OCI-LY7 (cell line): ENCODE results near the gene SWAP70. TPM values are rescaled to one million over a fixed set of nuclear protein-coding genes. Genes with fewer than 3 reads are reported as not detected.

ENCODE experiments used
- BruUV-seq: library from RNA; stranded (reverse); fragments of 400-500 nt; replicated peaks from 2 replicates; lab custom pipeline; 2021; lab: Mats Ljungman, UMichigan
- CTCF ChIA-PET: fragments of 300-600 bp; sonication (Branson Sonifier 250); formaldehyde crosslinking; loops from one replicate; lab custom pipeline; 2022; ENCODE audit warnings: antibody characterized with exemption; ENCODE audit not compliant: unreplicated experiment; lab: Charles Lee
- POLR2A ChIA-PET: fragments of 300-600 bp; sonication (Branson Sonifier 250); formaldehyde crosslinking; loops from one replicate; lab custom pipeline; 2022; ENCODE audit warnings: antibody characterized with exemption; lab: Charles Lee
- DNase-seq: peaks from one replicate; pipeline ENCODE4 v3.0.0-alpha.2; 2015; ENCODE audit warnings: low spot score
- H2AFZ ChIP-seq: fragments of 200-600 bp; sonication (generic), shearing (Covaris generic); 2 replicates; pipeline ENCODE4 v1.6.1; 2014; ENCODE audit warnings: mild to moderate bottlenecking, antibody characterized with exemption, low read length, moderate library complexity
- H3K27ac ChIP-seq: fragments of 200-600 bp; sonication (generic); 2 replicates; pipeline ENCODE4 v1.5.1; 2014; ENCODE audit warnings: mixed run types, low read depth, mild to moderate bottlenecking, moderate library complexity, low read length, inconsistent platforms; ENCODE audit not compliant: poor library complexity, severe bottlenecking
- H3K36me3 ChIP-seq: fragments of 200-600 bp; sonication (generic); 2 replicates; pipeline ENCODE4 v1.6.1; 2014; ENCODE audit warnings: mild to moderate bottlenecking, antibody characterized with exemption, low read length, moderate library complexity, mixed read lengths; ENCODE audit not compliant: insufficient read depth
- H3K4me1 ChIP-seq: fragments of 200-600 bp; sonication (generic); 2 replicates; pipeline ENCODE4 v1.5.1; 2014; ENCODE audit warnings: mild to moderate bottlenecking, low read length; ENCODE audit not compliant: insufficient read depth, poor library complexity, severe bottlenecking
- H3K4me2 ChIP-seq: fragments of 200-600 bp; sonication (generic); 2 replicates; pipeline ENCODE4 v1.6.1; 2014; ENCODE audit warnings: mild to moderate bottlenecking, low read length
- H3K4me3 ChIP-seq: fragments of 200-600 bp; sonication (generic); 2 replicates; pipeline ENCODE4 v1.5.1; 2014; ENCODE audit warnings: mild to moderate bottlenecking, low read depth, low read length; ENCODE audit not compliant: poor library complexity, severe bottlenecking
- H3K79me2 ChIP-seq: fragments of 200-600 bp; sonication (generic); 2 replicates; pipeline ENCODE4 v1.6.1; 2016; ENCODE audit warnings: low read depth, mild to moderate bottlenecking, low read length, moderate library complexity, mixed read lengths; ENCODE audit not compliant: insufficient read depth
- H3K9me2 ChIP-seq: fragments of 200-600 bp; sonication (generic); 2 replicates; pipeline ENCODE4 v1.6.1; 2016; ENCODE audit warnings: mild to moderate bottlenecking, low read length, mixed read lengths; ENCODE audit not compliant: insufficient read depth
- H3K9me3 ChIP-seq: fragments of 200-600 bp; sonication (generic); 2 replicates; pipeline ENCODE4 v1.6.1; 2014; ENCODE audit warnings: mild to moderate bottlenecking, mixed run types, low read length, mixed read lengths
- H4K20me1 ChIP-seq: fragments of 200-600 bp; sonication (generic); 2 replicates; pipeline ENCODE4 v1.6.1; 2014; ENCODE audit warnings: mild to moderate bottlenecking, antibody characterized with exemption, low read length, moderate library complexity, mixed read lengths; ENCODE audit not compliant: insufficient read depth
- EZH2phosphoT487 ChIP-seq: fragments of 200-600 bp; sonication (generic); IDR thresholded peaks from 2 replicates; pipeline ENCODE4 v1.6.1; 2018; ENCODE audit warnings: low read depth, borderline replicate concordance, mild to moderate bottlenecking, mixed run types, antibody characterized with exemption, low read length, moderate library complexity, mixed read lengths
- intact Hi-C: fragments of 100-400 bp; cut with micrococcal nuclease; formaldehyde crosslinking; loops from one replicate; pipeline ENCODE4 v1.10.0; 2022; ENCODE audit not compliant: unreplicated experiment
- total RNA-seq, 2 experiments: library from RNA; depleted of rRNA in 1 of 2; stranded (reverse); fragments of >200 nt in 1 of 2; shearing (Covaris generic) in 1 of 2; gene quantifications; 2 replicates each; pipeline ENCODE4 v1.2.3, GENCODE V29; 2014 to 2022
- TF ChIP-seq, protein P1 (sequence below): fragments of 200-600 bp; sonication (generic); conservative IDR thresholded peaks from 2 replicates; pipeline ENCODE4 v1.5.1; 2014; ENCODE audit warnings: mild to moderate bottlenecking, antibody characterized with exemption, low read length, moderate library complexity, mixed read lengths

SWAP70 gene
- total RNA-seq, 2 experiments from 2014 or later, result 37.5 to 110 TPM

DNA sequence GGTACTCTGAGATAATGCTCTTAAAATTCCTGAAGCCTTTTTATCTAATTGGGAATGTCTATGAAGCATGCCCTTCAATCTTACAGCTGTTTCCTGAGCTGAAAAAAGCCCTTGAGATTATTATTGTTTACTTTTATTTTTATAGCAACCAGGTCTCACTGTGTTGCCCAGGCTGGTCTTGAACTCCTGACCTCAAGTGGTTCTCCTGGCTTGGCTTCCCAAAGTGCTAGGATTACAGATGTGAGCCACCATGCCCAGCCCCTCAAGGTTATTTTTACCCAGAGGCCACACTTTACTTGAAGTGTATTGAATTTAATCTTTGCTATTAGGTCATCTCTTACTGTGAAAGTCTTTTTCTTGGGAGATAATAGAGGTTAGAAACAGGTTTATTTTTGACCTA lies 7.0 kb upstream of the SWAP70 start:
- Histone ChIP-seq H3K36me3 (no peaks in the 10 kb centered on the region; the same call in 1 of the 2 replicates), H3K4me2 (no peak overlapping the region), H2AFZ (no peak overlapping the region), H3K4me1 (peaks cover 6% of the 10 kb centered on the region), H3K79me2 (no peaks in the 10 kb centered on the region), H3K27ac (no peak overlapping the region), H3K4me3 (no peak overlapping the region), H4K20me1 (no peaks in the 10 kb centered on the region), H3K9me3 (no peaks in the 10 kb centered on the region; the same call in 1 of the 2 replicates), H3K9me2 (no peaks in the 10 kb centered on the region)
- TF ChIP-seq EZH2phosphoT487, result no peak
- TF ChIP-seq, protein P1, sequence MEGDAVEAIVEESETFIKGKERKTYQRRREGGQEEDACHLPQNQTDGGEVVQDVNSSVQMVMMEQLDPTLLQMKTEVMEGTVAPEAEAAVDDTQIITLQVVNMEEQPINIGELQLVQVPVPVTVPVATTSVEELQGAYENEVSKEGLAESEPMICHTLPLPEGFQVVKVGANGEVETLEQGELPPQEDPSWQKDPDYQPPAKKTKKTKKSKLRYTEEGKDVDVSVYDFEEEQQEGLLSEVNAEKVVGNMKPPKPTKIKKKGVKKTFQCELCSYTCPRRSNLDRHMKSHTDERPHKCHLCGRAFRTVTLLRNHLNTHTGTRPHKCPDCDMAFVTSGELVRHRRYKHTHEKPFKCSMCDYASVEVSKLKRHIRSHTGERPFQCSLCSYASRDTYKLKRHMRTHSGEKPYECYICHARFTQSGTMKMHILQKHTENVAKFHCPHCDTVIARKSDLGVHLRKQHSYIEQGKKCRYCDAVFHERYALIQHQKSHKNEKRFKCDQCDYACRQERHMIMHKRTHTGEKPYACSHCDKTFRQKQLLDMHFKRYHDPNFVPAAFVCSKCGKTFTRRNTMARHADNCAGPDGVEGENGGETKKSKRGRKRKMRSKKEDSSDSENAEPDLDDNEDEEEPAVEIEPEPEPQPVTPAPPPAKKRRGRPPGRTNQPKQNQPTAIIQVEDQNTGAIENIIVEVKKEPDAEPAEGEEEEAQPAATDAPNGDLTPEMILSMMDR, result no peak
- ChIA-PET POLR2A (interaction anchor here (1.6 kb wide), 1 partner anchor 28 kb away, joined by 3 read pairs; no protein-coding TSS in a partner anchor), CTCF (no interaction called here)
- BruUV-seq, result no TSS peak
- intact Hi-C loops, result no loop called here
- DNase-seq, result no peak

DNA sequence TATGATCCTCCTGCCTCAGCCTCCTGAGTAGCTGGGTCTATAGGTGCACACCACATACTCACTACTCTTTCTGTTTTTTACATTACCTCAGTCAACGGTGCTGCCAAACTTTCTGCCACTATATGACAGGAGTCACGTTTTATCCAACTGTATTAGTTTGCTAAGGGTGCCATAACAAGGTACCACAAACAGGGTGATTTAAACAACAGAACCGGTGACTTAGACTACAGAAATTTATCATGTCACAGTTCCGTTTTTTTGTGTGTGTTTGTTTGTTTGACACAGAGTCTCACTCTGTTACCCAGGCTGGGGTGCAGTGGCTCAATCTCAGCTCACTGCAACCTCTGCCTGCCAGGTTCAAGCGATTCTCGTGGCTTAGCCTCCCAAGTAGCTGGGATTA lies 6.3 kb upstream of the SWAP70 start:
- POLR2A ChIA-PET, result interaction anchor here (1.6 kb wide), 1 partner anchor 29 kb away, joined by 3 read pairs; no protein-coding TSS in a partner anchor
- DNase-seq, result no peak
- Histone ChIP-seq H3K36me3 (no peaks in the 10 kb centered on the region; the same call in 1 of the 2 replicates), H3K4me2 (no peak overlapping the region), H3K9me3 (no peaks in the 10 kb centered on the region; the same call in 1 of the 2 replicates), H4K20me1 (no peaks in the 10 kb centered on the region), H2AFZ (no peak overlapping the region; the same call in 1 of the 2 replicates), H3K4me3 (no peak overlapping the region), H3K9me2 (no peaks in the 10 kb centered on the region), H3K4me1 (peaks cover 12% of the 10 kb centered on the region), H3K27ac (no peak overlapping the region), H3K79me2 (peaks cover under 1% of the 10 kb centered on the region; the same call in 1 of the 2 replicates)
- BruUV-seq, result no TSS peak
- CTCF ChIA-PET, result no interaction called here
- no peak for TF ChIP-seq EZH2phosphoT487
- TF ChIP-seq, protein P1, result no peak
- intact Hi-C loops, result no loop called here

DNA sequence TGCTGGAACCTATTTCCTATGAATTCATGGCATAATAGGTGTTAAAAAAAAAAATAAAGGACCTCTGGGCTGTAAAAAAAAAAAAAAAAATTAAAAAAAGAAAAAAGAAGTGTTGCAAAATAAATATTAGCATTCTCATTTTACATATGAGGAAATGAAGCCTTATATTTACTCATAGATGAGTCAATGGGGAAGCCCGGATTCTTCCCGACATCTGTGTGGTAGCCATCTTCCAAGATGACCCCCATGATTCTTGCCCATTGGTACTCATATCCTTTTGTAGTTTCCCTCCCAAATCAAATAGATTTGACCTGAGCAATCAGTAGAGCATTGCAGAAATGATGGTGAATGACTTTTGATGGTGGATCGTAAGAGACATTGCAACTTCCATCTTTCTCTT lies 3.0 kb upstream of the SWAP70 start:
- Histone ChIP-seq H3K4me2 (no peak overlapping the region), H3K9me3 (peaks cover 7% of the 10 kb centered on the region), H3K4me1 (peaks cover 21% of the 10 kb centered on the region), H3K36me3 (peaks cover 15% of the 10 kb centered on the region), H3K4me3 (no peak overlapping the region), H2AFZ (no peak overlapping the region), H4K20me1 (no peaks in the 10 kb centered on the region), H3K79me2 (peaks cover 23% of the 10 kb centered on the region), H3K9me2 (no peaks in the 10 kb centered on the region), H3K27ac (no peak overlapping the region)
- CTCF ChIA-PET, result interaction anchor here (0.6 kb wide), 1 partner anchor 87 kb away, joined by 3 read pairs; no protein-coding TSS in a partner anchor
- no peak for DNase-seq
- POLR2A ChIA-PET, result interaction anchor here (1.3 kb wide), 1 partner anchor 24 kb away, joined by 5 read pairs; no protein-coding TSS in a partner anchor
- BruUV-seq, result no TSS peak
- no peak for TF ChIP-seq EZH2phosphoT487
- TF ChIP-seq, protein P1, result no peak
- intact Hi-C loops, result loop anchor here (5.0 kb wide), 1 partner anchor 89 kb away; the partner anchor contains the start of gene WEE1
